GM21423 (cell line): Measurements from ENCODE around the gene CACNA1C.
"Not testable (repeated sequence)": the region's sequence is repeated elsewhere in the genome, so short reads cannot be mapped to it uniquely, and the experiment has no call there.

ENCODE experiments used
- ATAC-seq: cut with Tn5 transposase; IDR thresholded peaks from one replicate; pipeline ENCODE4 v1.9.1; 2021; ENCODE audit warnings: mild to moderate bottlenecking, moderate library complexity; ENCODE audit not compliant: unreplicated experiment

The CACNA1C gene

GRCh38 chr12:2677142-2677880 is 624.5 kb downstream of the CACNA1C start:
- no peak for ATAC-seq

GRCh38 chr12:2678426-2678825 is 625.6 kb downstream of the CACNA1C start:
- ATAC-seq, result no peak

- no peak for ATAC-seq
Observed at GRCh38 chr12:2679068-2679815, 626.5 kb downstream of the CACNA1C start.

- ATAC-seq, result no peak
Observed at GRCh38 chr12:2679816-2680675, 627.3 kb downstream of the CACNA1C start.

- ATAC-seq, result no peak
Observed at GRCh38 chr12:2680676-2681039, 627.9 kb downstream of the CACNA1C start.

- no peak for ATAC-seq
Observed at GRCh38 chr12:2681450-2682205, 628.8 kb downstream of the CACNA1C start.

- ATAC-seq, result no peak
Observed at GRCh38 chr12:2682296-2683251, 629.8 kb downstream of the CACNA1C start.

GRCh38 chr12:2683283-2684025 is 630.7 kb downstream of the CACNA1C start:
- ATAC-seq, result no peak

GRCh38 chr12:2684026-2684325 is 631.2 kb downstream of the CACNA1C start:
- not testable (repeated sequence) for ATAC-seq

GRCh38 chr12:2685620-2686279 is 633.0 kb downstream of the CACNA1C start:
- ATAC-seq, result not testable (repeated sequence)

- ATAC-seq, result no peak
Observed at GRCh38 chr12:2686280-2686646, 633.5 kb downstream of the CACNA1C start.

GRCh38 chr12:2687058-2687457 is 634.3 kb downstream of the CACNA1C start:
- ATAC-seq, result no peak

- no peak for ATAC-seq
Observed at GRCh38 chr12:2687726-2688125, 634.9 kb downstream of the CACNA1C start.

- ATAC-seq, result no peak
Observed at GRCh38 chr12:2688381-2688931, 635.7 kb downstream of the CACNA1C start.

- no peak for ATAC-seq
Observed at GRCh38 chr12:2689393-2689792, 636.6 kb downstream of the CACNA1C start.

- no peak for ATAC-seq
Observed at GRCh38 chr12:2689879-2690278, 637.1 kb downstream of the CACNA1C start.

GRCh38 chr12:2690348-2691005 is 637.7 kb downstream of the CACNA1C start:
- no peak for ATAC-seq

GRCh38 chr12:2691006-2691344 is 638.2 kb downstream of the CACNA1C start:
- ATAC-seq, result peak; percentile 22
